Progenitor cell of endocrine pancreas (in vitro differentiated cells): ENCODE data around the gene KCNIP1. TPM values are rescaled to one million over a fixed set of nuclear protein-coding genes. Genes with fewer than 3 reads are reported as not detected.

ENCODE experiments used
- DNase-seq: peaks from one replicate; pipeline ENCODE4 v3.0.0; 2021; ENCODE audit warnings: low spot score; ENCODE audit not compliant: unreplicated experiment
- H3K27ac Mint-ChIP-seq: 2 replicates; pipeline ENCODE4 v1.8.0; 2021; ENCODE audit warnings: mild to moderate bottlenecking, moderate library complexity, mixed read lengths
- H3K27me3 Mint-ChIP-seq: 2 replicates; pipeline ENCODE4 v1.8.0; 2021; ENCODE audit warnings: mixed read lengths
- H3K36me3 Mint-ChIP-seq: 2 replicates; pipeline ENCODE4 v1.8.0; 2022; ENCODE audit warnings: mixed read lengths; ENCODE audit not compliant: insufficient read depth
- H3K4me1 Mint-ChIP-seq: 2 replicates; pipeline ENCODE4 v1.8.0; 2021; ENCODE audit warnings: low read depth, mixed read lengths
- H3K4me3 Mint-ChIP-seq: 2 replicates; pipeline ENCODE4 v1.8.0; 2021; ENCODE audit warnings: low read depth, mild to moderate bottlenecking, moderate library complexity, mixed read lengths
- H3K9me3 Mint-ChIP-seq: 2 replicates; pipeline ENCODE4 v1.8.0; 2021; ENCODE audit warnings: low read depth, mixed read lengths
- CTCF ChIP-seq: fragments of 200-600 bp; sonication (generic); IDR thresholded peaks from one replicate; pipeline ENCODE4 v1.5.0; 2021; ENCODE audit warnings: antibody characterized with exemption, mild to moderate bottlenecking; ENCODE audit not compliant: unreplicated experiment
- total RNA-seq: library from RNA; stranded (reverse); gene quantifications from 2 replicates; pipeline ENCODE4 v1.2.1, GENCODE V29; 2021

The KCNIP1 gene
- total RNA-seq, 1 donor from 2014 or later: 18.2 TPM

- Mint-ChIP-seq H3K4me1 (peaks cover 4% of the 10 kb centered on the region), H3K4me3 (no peak overlapping the region), H3K9me3 (no peaks in the 10 kb centered on the region), H3K27ac (no peak overlapping the region), H3K27me3 (no peaks in the 10 kb centered on the region), H3K36me3 (no peaks in the 10 kb centered on the region)
- TF ChIP-seq CTCF: no peak
- no peak for DNase-seq
Observed at GRCh38 chr5:170554521-170555267, 50.9 kb downstream of the KCNIP1 start.

GRCh38 chr5:170557314-170557713 is 53.5 kb downstream of the KCNIP1 start:
- H3K27ac Mint-ChIP-seq: no peak overlapping the region
- H3K9me3 Mint-ChIP-seq: no peaks in the 10 kb centered on the region
- H3K4me1 Mint-ChIP-seq: peaks cover 6% of the 10 kb centered on the region
- H3K36me3 Mint-ChIP-seq: no peaks in the 10 kb centered on the region
- no peak for DNase-seq
- no peak overlapping the region for H3K4me3 Mint-ChIP-seq
- peaks cover 4% of the 10 kb centered on the region for H3K27me3 Mint-ChIP-seq
- TF ChIP-seq CTCF: no peak

- Mint-ChIP-seq H3K4me1 (peaks cover 6% of the 10 kb centered on the region), H3K27me3 (peaks cover 4% of the 10 kb centered on the region), H3K9me3 (no peaks in the 10 kb centered on the region), H3K27ac (no peak overlapping the region), H3K4me3 (no peak overlapping the region), H3K36me3 (no peaks in the 10 kb centered on the region)
- DNase-seq: no peak
- TF ChIP-seq CTCF: no peak
Observed at GRCh38 chr5:170559296-170559695, 55.5 kb downstream of the KCNIP1 start.

- H3K27me3 Mint-ChIP-seq: peaks cover 4% of the 10 kb centered on the region
- no peaks in the 10 kb centered on the region for H3K36me3 Mint-ChIP-seq
- no peak for DNase-seq
- no peak for TF ChIP-seq CTCF
- peaks cover 9% of the 10 kb centered on the region for H3K4me1 Mint-ChIP-seq
- no peak overlapping the region for H3K27ac Mint-ChIP-seq
- H3K9me3 Mint-ChIP-seq: no peaks in the 10 kb centered on the region
- no peak overlapping the region for H3K4me3 Mint-ChIP-seq
Observed at GRCh38 chr5:170560938-170561337, 57.1 kb downstream of the KCNIP1 start.

GRCh38 chr5:170562166-170562874 is 58.5 kb downstream of the KCNIP1 start:
- Mint-ChIP-seq H3K36me3 (no peaks in the 10 kb centered on the region), H3K4me3 (no peak overlapping the region), H3K9me3 (no peaks in the 10 kb centered on the region), H3K27ac (no peak overlapping the region), H3K27me3 (peaks cover 4% of the 10 kb centered on the region), H3K4me1 (peaks cover 9% of the 10 kb centered on the region)
- TF ChIP-seq CTCF: no peak
- DNase-seq: no peak
